ENCODE data around the gene RTN4RL2. TPM values are rescaled to one million over a fixed set of nuclear protein-coding genes. Genes with fewer than 3 reads are reported as not detected.

Gene RTN4RL2
- total RNA-seq, 1 donor from 2014 or later: 0.62 TPM

GRCh38 chr11:57512646-57513451 lies 52.5 kb downstream of the RTN4RL2 start:
- peak overlapping the region; percentile 52 for H3K27ac Mint-ChIP-seq (ENCODE audit: unreplicated experiment)
- H3K9me3 Mint-ChIP-seq (ENCODE audit: unreplicated experiment): no peaks in the 10 kb centered on the region
- peaks cover 11% of the 10 kb centered on the region for H3K27me3 Mint-ChIP-seq (ENCODE audit: unreplicated experiment)
- TF ChIP-seq, protein P1, sequence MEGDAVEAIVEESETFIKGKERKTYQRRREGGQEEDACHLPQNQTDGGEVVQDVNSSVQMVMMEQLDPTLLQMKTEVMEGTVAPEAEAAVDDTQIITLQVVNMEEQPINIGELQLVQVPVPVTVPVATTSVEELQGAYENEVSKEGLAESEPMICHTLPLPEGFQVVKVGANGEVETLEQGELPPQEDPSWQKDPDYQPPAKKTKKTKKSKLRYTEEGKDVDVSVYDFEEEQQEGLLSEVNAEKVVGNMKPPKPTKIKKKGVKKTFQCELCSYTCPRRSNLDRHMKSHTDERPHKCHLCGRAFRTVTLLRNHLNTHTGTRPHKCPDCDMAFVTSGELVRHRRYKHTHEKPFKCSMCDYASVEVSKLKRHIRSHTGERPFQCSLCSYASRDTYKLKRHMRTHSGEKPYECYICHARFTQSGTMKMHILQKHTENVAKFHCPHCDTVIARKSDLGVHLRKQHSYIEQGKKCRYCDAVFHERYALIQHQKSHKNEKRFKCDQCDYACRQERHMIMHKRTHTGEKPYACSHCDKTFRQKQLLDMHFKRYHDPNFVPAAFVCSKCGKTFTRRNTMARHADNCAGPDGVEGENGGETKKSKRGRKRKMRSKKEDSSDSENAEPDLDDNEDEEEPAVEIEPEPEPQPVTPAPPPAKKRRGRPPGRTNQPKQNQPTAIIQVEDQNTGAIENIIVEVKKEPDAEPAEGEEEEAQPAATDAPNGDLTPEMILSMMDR (IDR thresholded peaks at IDR 0.05; ENCODE audit: unreplicated experiment): no peak
- H3K36me3 Mint-ChIP-seq (ENCODE audit: low read depth, unreplicated experiment): peaks cover 11% of the 10 kb centered on the region
- no peak for DNase-seq (ENCODE audit: low spot score)
- peak overlapping the region; percentile 51 for H3K4me3 Mint-ChIP-seq (ENCODE audit: unreplicated experiment)
- H3K4me1 Mint-ChIP-seq (ENCODE audit: unreplicated experiment): peaks cover 3% of the 10 kb centered on the region

DNA sequence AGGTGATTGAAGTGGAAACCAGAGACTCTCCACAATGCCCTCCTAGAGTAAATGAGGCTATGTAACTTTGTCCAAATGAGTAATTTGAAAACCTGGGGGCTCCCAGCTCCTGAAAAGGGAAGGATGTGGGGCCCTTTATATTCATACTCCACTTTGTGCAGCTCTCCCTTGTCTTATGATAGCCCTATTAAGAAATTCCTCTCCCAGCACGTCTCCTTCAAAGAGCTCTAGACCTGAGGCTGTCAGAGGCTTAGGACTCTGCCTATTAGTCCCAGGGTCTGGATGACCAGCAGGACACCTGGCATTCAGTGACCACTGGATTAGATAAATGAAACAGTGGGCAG lies 53.1 kb downstream of the RTN4RL2 start:
- no peak overlapping the region for H3K27ac Mint-ChIP-seq (ENCODE audit: unreplicated experiment)
- H3K27me3 Mint-ChIP-seq (ENCODE audit: unreplicated experiment): peaks cover 11% of the 10 kb centered on the region
- peak overlapping the region; percentile 76 for H3K4me3 Mint-ChIP-seq (ENCODE audit: unreplicated experiment)
- H3K9me3 Mint-ChIP-seq (ENCODE audit: unreplicated experiment): no peaks in the 10 kb centered on the region
- DNase-seq (ENCODE audit: low spot score): no peak
- TF ChIP-seq, protein P1 (IDR thresholded peaks at IDR 0.05; ENCODE audit: unreplicated experiment): no peak
- peaks cover 3% of the 10 kb centered on the region for H3K4me1 Mint-ChIP-seq (ENCODE audit: unreplicated experiment)
- peaks cover 11% of the 10 kb centered on the region for H3K36me3 Mint-ChIP-seq (ENCODE audit: low read depth, unreplicated experiment)

DNA sequence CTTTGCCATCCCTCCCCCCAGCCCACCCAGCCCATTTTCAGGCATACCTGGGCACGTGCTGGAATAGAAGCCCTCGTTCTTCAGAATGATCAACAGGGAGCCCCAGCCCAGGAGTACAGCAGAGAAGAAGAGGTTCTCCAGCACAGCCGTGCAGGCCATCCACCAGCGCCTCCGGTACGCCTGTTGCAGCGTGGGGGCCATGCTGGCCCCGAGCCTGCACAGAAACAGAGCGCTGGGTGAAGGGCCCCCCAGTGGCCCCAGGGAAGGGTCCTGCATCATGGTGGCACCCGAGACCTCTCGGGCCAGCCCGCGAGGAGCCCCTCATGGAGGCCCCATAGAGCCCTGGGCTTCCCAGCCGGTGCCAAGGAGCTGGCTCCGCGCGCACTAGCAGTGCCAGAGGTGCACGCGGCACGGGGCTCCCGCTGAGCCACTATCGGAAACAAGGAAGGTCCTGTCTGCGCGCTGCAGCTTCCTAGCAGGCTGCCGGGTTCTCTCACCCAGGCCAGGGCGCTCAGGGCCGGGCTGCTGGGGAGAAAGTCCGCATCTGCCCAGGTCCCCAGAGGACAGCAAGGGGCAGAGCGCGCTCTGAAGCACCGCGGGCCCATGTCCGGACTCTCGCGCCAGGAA lies 53.7 kb downstream of the RTN4RL2 start:
- H3K27ac Mint-ChIP-seq (ENCODE audit: unreplicated experiment): no peak overlapping the region
- H3K36me3 Mint-ChIP-seq (ENCODE audit: low read depth, unreplicated experiment): peaks cover 11% of the 10 kb centered on the region
- peak overlapping the region; percentile 94 for H3K4me3 Mint-ChIP-seq (ENCODE audit: unreplicated experiment)
- H3K4me1 Mint-ChIP-seq (ENCODE audit: unreplicated experiment): peaks cover 3% of the 10 kb centered on the region
- DNase-seq (ENCODE audit: low spot score): peak; percentile 47
- TF ChIP-seq, protein P1 (IDR thresholded peaks at IDR 0.05; ENCODE audit: unreplicated experiment): no peak
- no peaks in the 10 kb centered on the region for H3K9me3 Mint-ChIP-seq (ENCODE audit: unreplicated experiment)
- H3K27me3 Mint-ChIP-seq (ENCODE audit: unreplicated experiment): peaks cover 13% of the 10 kb centered on the region

DNA sequence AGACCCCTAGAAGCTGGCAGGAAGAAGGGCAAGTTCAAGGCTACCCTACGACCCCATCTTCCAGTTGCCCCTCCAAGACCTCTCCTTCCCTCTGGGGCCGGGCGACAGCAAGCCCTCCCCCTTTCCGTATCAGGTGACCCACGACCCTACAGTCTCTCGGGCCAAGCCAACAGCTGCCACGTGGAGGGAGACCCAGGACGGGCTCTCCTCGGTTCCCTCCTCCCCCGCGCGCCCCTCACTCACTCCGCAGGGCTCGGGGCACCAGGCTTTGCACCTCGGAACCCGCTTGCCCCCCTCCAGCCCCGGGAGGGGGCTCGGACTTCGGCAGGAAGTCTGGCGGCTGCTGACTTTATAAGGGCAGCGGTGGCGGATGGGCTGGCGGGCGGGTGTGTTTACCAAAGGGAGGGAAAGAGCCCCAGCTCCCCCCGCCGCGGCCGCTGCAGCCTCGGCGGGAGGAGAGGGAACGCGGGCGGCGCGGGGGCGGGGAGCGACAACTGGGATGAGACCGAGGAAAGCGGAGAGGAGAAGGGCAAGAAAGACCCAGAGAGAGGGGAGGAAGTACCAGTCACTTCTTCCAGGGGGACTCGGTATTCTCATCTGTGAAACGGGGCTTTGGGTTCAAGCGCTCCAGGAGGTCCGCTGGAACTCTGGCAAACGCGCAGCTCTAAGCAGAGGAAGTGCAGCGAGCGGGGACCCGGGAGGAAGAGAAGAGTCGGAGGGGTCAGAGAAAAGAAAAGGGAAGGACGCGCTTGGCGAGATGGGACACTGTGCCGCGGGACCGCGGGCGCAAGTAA lies 54.4 kb downstream of the RTN4RL2 start:
- peak; percentile 21 for DNase-seq (ENCODE audit: low spot score)
- H3K27me3 Mint-ChIP-seq (ENCODE audit: unreplicated experiment): peaks cover 14% of the 10 kb centered on the region
- TF ChIP-seq, protein P1 (IDR thresholded peaks at IDR 0.05; ENCODE audit: unreplicated experiment): no peak
- H3K4me1 Mint-ChIP-seq (ENCODE audit: unreplicated experiment): peaks cover 3% of the 10 kb centered on the region
- no peak overlapping the region for H3K27ac Mint-ChIP-seq (ENCODE audit: unreplicated experiment)
- no peaks in the 10 kb centered on the region for H3K9me3 Mint-ChIP-seq (ENCODE audit: unreplicated experiment)
- peaks cover 11% of the 10 kb centered on the region for H3K36me3 Mint-ChIP-seq (ENCODE audit: low read depth, unreplicated experiment)
- peak overlapping the region; percentile 94 for H3K4me3 Mint-ChIP-seq (ENCODE audit: unreplicated experiment)
